Measurements from ENCODE around the gene CHIC2.

The CHIC2 gene

GRCh38 chr4:54006755-54007154 lies 57.6 kb downstream of the CHIC2 start:
- DNase-seq (ENCODE audit: low read depth in 2 of 2) = no peak

- no peak for DNase-seq (ENCODE audit: low read depth in 2 of 2)
Observed at GRCh38 chr4:54005475-54005874, 58.9 kb downstream of the CHIC2 start.

GRCh38 chr4:54004463-54004862 lies 59.9 kb downstream of the CHIC2 start:
- no peak for DNase-seq (ENCODE audit: low read depth in 2 of 2)

GRCh38 chr4:54001668-54002365 lies 62.6 kb downstream of the CHIC2 start:
- no peak for DNase-seq (ENCODE audit: low read depth in 2 of 2)

GRCh38 chr4:53997898-53998297 lies 66.5 kb downstream of the CHIC2 start:
- no peak for DNase-seq (ENCODE audit: low read depth in 2 of 2)

GRCh38 chr4:53994382-53995102 lies 69.9 kb downstream of the CHIC2 start:
- no peak for DNase-seq (ENCODE audit: low read depth in 2 of 2)

GRCh38 chr4:53992785-53993184 lies 71.6 kb downstream of the CHIC2 start:
- DNase-seq (ENCODE audit: low read depth in 2 of 2) = no peak

- no peak for DNase-seq (ENCODE audit: low read depth in 2 of 2)
Observed at GRCh38 chr4:53991821-53992220, 72.6 kb downstream of the CHIC2 start.

GRCh38 chr4:53990641-53991040 lies 73.8 kb downstream of the CHIC2 start:
- DNase-seq (ENCODE audit: low read depth in 2 of 2) = no peak

GRCh38 chr4:53987761-53988171 lies 76.6 kb downstream of the CHIC2 start:
- no peak for DNase-seq (ENCODE audit: low read depth in 2 of 2)

- no peak for DNase-seq (ENCODE audit: low read depth in 2 of 2)
Observed at GRCh38 chr4:53986062-53986461, 78.3 kb downstream of the CHIC2 start.

GRCh38 chr4:53981567-53981966 lies 82.8 kb downstream of the CHIC2 start:
- no peak for DNase-seq (ENCODE audit: low read depth in 2 of 2)

GRCh38 chr4:53981066-53981465 lies 83.3 kb downstream of the CHIC2 start:
- no peak for DNase-seq (ENCODE audit: low read depth in 2 of 2)

- DNase-seq (ENCODE audit: low read depth in 2 of 2) = no peak
Observed at GRCh38 chr4:53974561-53974960, 89.8 kb downstream of the CHIC2 start.

- no peak for DNase-seq (ENCODE audit: low read depth in 2 of 2)
Observed at GRCh38 chr4:53967986-53968385, 96.4 kb downstream of the CHIC2 start.

- no peak for DNase-seq (ENCODE audit: low read depth in 2 of 2)
Observed at GRCh38 chr4:53963781-53964180, 100.6 kb downstream of the CHIC2 start.

- DNase-seq (ENCODE audit: low read depth in 2 of 2) = no peak
Observed at GRCh38 chr4:53963336-53963735, 101.1 kb downstream of the CHIC2 start.

- DNase-seq (ENCODE audit: low read depth in 2 of 2) = no peak
Observed at GRCh38 chr4:53962516-53963225, 101.7 kb downstream of the CHIC2 start.

- DNase-seq (ENCODE audit: low read depth in 2 of 2) = no peak
Observed at GRCh38 chr4:53961351-53961750, 103.1 kb downstream of the CHIC2 start.

GRCh38 chr4:53960843-53961242 lies 103.6 kb downstream of the CHIC2 start:
- no peak for DNase-seq (ENCODE audit: low read depth in 2 of 2)
